Left ventricle myocardium inferior (tissue), 1 donor: ENCODE results near the gene HOGA1. TPM values are rescaled to one million over a fixed set of nuclear protein-coding genes. Genes with fewer than 3 reads are reported as not detected.

ENCODE experiments used
- DNase-seq: peaks from one replicate; pipeline ENCODE4 v3.0.0-alpha.2; 2020
- H3K27ac ChIP-seq: fragments of 200-600 bp; replicated peaks from 2 replicates; pipeline ENCODE4 v1.8.0; 2021
- H3K27me3 ChIP-seq: fragments of 200-600 bp; 2 replicates; pipeline ENCODE4 v1.8.0; 2021; ENCODE audit warnings: low read depth
- H3K36me3 ChIP-seq: fragments of 200-600 bp; 2 replicates; pipeline ENCODE4 v1.8.0; 2021
- H3K4me1 ChIP-seq: fragments of 200-600 bp; 2 replicates; pipeline ENCODE4 v1.8.0; 2021
- H3K4me3 ChIP-seq: fragments of 200-600 bp; 2 replicates; pipeline ENCODE4 v1.8.0; 2021; ENCODE audit warnings: mild to moderate bottlenecking, moderate library complexity
- H3K9me3 ChIP-seq: fragments of 200-600 bp; replicated peaks from 2 replicates; pipeline ENCODE4 v1.8.0; 2021
- CTCF ChIP-seq: fragments of 200-600 bp; IDR thresholded peaks from 2 replicates; pipeline ENCODE4 v1.8.0; 2021; ENCODE audit warnings: antibody characterized with exemption, mild to moderate bottlenecking, borderline replicate concordance
- intact Hi-C: fragments of 100-400 bp; cut with micrococcal nuclease; formaldehyde crosslinking; loops from one replicate; pipeline ENCODE4 v1.11.0; 2022
- total RNA-seq: library from RNA; stranded (reverse); fragmentation: NEBNext Ultra II Directional; extraction: Animal tissue kit (Norgen Biotek cat#: 25700); gene quantifications from one replicate; pipeline ENCODE4 v1.2.1, GENCODE V29; 2021
- donor health status: DM: no; HTN: yes; CAD: no; lungs with severe emphysema.

The HOGA1 gene
- total RNA-seq, 1 donor from 2014 or later, result 47.1 TPM

- no peak for DNase-seq
- no peak for TF ChIP-seq CTCF
- peaks cover 35% of the 10 kb centered on the region for H3K4me1 ChIP-seq
- no peak overlapping the region for H3K4me3 ChIP-seq
- intact Hi-C loops, result no loop called here
- H3K36me3 ChIP-seq, result no peaks in the 10 kb centered on the region
- no peaks in the 10 kb centered on the region for H3K9me3 ChIP-seq
- H3K27me3 ChIP-seq, result no peaks in the 10 kb centered on the region
- peak overlapping the region; percentile 64 for H3K27ac ChIP-seq
Observed at GRCh38 chr10:97580421-97581367, 3.5 kb upstream of the HOGA1 start.

DNA sequence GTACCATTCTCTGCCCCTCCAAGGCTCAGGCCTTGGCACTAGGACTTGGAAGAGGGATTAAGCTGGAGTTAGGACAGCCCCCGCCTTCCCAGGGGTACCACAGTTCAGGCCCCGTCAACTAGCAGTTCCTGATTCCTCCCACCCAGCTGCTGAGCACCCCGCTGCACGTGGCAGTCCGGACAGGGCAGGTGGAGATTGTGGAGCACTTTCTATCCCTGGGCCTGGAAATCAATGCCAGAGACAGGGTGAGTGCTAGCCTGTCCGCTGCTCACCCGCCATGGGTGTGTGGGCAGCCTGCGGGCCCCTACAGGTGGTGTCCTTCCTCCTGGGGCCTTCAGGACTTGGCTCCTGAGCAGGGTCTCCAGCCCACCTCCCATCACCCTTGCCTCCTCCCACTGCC lies 2.0 kb upstream of the HOGA1 start:
- H3K27ac ChIP-seq, result peak overlapping the region; percentile 94
- no peaks in the 10 kb centered on the region for H3K36me3 ChIP-seq
- intact Hi-C loops, result no loop called here
- H3K27me3 ChIP-seq, result no peaks in the 10 kb centered on the region
- no peaks in the 10 kb centered on the region for H3K9me3 ChIP-seq
- no peak for DNase-seq
- H3K4me3 ChIP-seq, result no peak overlapping the region
- peaks cover 41% of the 10 kb centered on the region for H3K4me1 ChIP-seq
- TF ChIP-seq CTCF, result no peak

DNA sequence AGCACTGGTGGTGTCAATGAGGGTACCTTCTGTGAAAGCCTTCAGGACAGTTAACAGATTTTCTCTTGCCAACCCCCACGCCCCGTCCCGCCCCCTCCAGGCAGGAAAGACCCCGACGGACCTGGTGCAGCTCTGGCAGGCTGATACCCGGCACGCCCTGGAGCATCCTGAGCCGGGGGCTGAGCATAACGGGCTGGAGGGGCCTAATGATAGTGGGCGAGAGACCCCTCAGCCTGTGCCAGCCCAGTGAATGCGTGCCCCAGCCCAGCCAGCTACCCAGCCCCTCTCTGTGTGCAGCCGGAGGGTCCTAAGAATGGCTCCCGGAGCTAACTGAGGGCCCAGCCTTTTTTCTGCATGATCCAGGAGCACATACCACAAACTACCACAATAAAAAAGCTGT lies 713 bp upstream of the HOGA1 start:
- peaks cover 41% of the 10 kb centered on the region for H3K4me1 ChIP-seq
- no peak overlapping the region for H3K4me3 ChIP-seq
- no peak for DNase-seq
- intact Hi-C loops, result no loop called here
- no peaks in the 10 kb centered on the region for H3K27me3 ChIP-seq
- TF ChIP-seq CTCF, result no peak
- H3K36me3 ChIP-seq, result no peaks in the 10 kb centered on the region
- H3K27ac ChIP-seq, result peak overlapping the region; percentile 94
- H3K9me3 ChIP-seq, result no peaks in the 10 kb centered on the region

- DNase-seq, result peak; percentile 48
- H3K27ac ChIP-seq, result peak overlapping the region; percentile 94
- H3K9me3 ChIP-seq, result no peaks in the 10 kb centered on the region
- H3K4me3 ChIP-seq, result peak overlapping the region; percentile 47
- H3K4me1 ChIP-seq, result peaks cover 41% of the 10 kb centered on the region
- no peaks in the 10 kb centered on the region for H3K27me3 ChIP-seq
- no peak for TF ChIP-seq CTCF
- H3K36me3 ChIP-seq, result no peaks in the 10 kb centered on the region
- intact Hi-C loops, result no loop called here
Observed at GRCh38 chr10:97584798-97585438, 729 bp downstream of the HOGA1 start.

GRCh38 chr10:97585439-97585811 lies 1.2 kb downstream of the HOGA1 start:
- H3K27ac ChIP-seq, result peak overlapping the region; percentile 94
- no peaks in the 10 kb centered on the region for H3K9me3 ChIP-seq
- no peaks in the 10 kb centered on the region for H3K27me3 ChIP-seq
- DNase-seq, result no peak
- peaks cover 36% of the 10 kb centered on the region for H3K4me1 ChIP-seq
- intact Hi-C loops, result no loop called here
- no peaks in the 10 kb centered on the region for H3K36me3 ChIP-seq
- H3K4me3 ChIP-seq, result peak overlapping the region; percentile 47
- TF ChIP-seq CTCF, result no peak
